Fibroblast of villous mesenchyme (primary cell): Measurements from ENCODE around the gene COL4A6. TPM values are rescaled to one million over a fixed set of nuclear protein-coding genes. Genes with fewer than 3 reads are reported as not detected.

Experiments used
- DNase-seq: peaks from one replicate; pipeline ENCODE4 v3.0.0-alpha.2; 2010; ENCODE audit warnings: low read depth
- H3K4me3 ChIP-seq: 2 replicates; pipeline ENCODE4 v1.5.1; 2011; ENCODE audit warnings: low read depth, mild to moderate bottlenecking, low read length
- CTCF ChIP-seq: IDR thresholded peaks from 2 replicates; pipeline ENCODE4 v1.5.1; 2012; ENCODE audit warnings: low read depth, mild to moderate bottlenecking, low read length; ENCODE audit not compliant: insufficient read depth
- total RNA-seq: library from RNA; depleted of rRNA; stranded (reverse); fragments of >200 nt; gene quantifications from 2 replicates; pipeline ENCODE4 v1.2.3, GENCODE V29; 2012

COL4A6 gene
- total RNA-seq, 1 donor: 1.7 TPM

GRCh38 chrX:108312957-108313356 is 125.3 kb downstream of the COL4A6 start:
- no peak overlapping the region for H3K4me3 ChIP-seq
- peak; percentile 56 for DNase-seq
- no peak for TF ChIP-seq CTCF

GRCh38 chrX:108312011-108312410 is 126.2 kb downstream of the COL4A6 start:
- H3K4me3 ChIP-seq: no peak overlapping the region
- peak; percentile 41 for DNase-seq
- TF ChIP-seq CTCF: no peak

GRCh38 chrX:108310506-108310905 is 127.7 kb downstream of the COL4A6 start:
- peak; percentile 42 for DNase-seq
- TF ChIP-seq CTCF: no peak
- no peak overlapping the region for H3K4me3 ChIP-seq

GRCh38 chrX:108309144-108309543 is 129.1 kb downstream of the COL4A6 start:
- peak; percentile 83 for DNase-seq
- H3K4me3 ChIP-seq: no peak overlapping the region
- TF ChIP-seq CTCF: no peak

GRCh38 chrX:108307132-108308085 is 130.8 kb downstream of the COL4A6 start:
- no peak for TF ChIP-seq CTCF
- no peak overlapping the region for H3K4me3 ChIP-seq
- DNase-seq: no peak

GRCh38 chrX:108306086-108306485 is 132.1 kb downstream of the COL4A6 start:
- no peak for DNase-seq
- H3K4me3 ChIP-seq: no peak overlapping the region
- TF ChIP-seq CTCF: no peak
